Cardiac muscle cell (in vitro differentiated cells and primary cell): ENCODE results near the gene TMEM182. TPM values are rescaled to one million over a fixed set of nuclear protein-coding genes. Genes with fewer than 3 reads are reported as not detected.

Source experiments
- DNase-seq, 2 donors: peaks; one replicate each; pipeline versions ENCODE4 v3.0.0 to v3.0.0-alpha.2; 2010 to 2017; ENCODE audit warnings: low read depth in 1 of 2, low spot score in 1 of 2
- H3K27ac ChIP-seq: fragments of 200-600 bp; sonication (generic); 2 replicates; pipeline ENCODE4 v1.5.1; 2016
- H3K27me3 ChIP-seq: fragments of 200-600 bp; sonication (generic); 2 replicates; pipeline ENCODE4 v1.6.0; 2016; ENCODE audit warnings: control low read depth
- H3K36me3 ChIP-seq: fragments of 200-600 bp; sonication (generic); 2 replicates; pipeline ENCODE4 v1.5.1; 2016; ENCODE audit warnings: control low read depth
- H3K4me1 ChIP-seq: fragments of 200-600 bp; sonication (generic); 2 replicates; pipeline ENCODE4 v1.8.1; 2017; ENCODE audit warnings: low read depth, mild to moderate bottlenecking, mixed run types
- H3K4me3 ChIP-seq: fragments of 200-600 bp; sonication (generic); 2 replicates; pipeline ENCODE4 v1.5.1; 2016; ENCODE audit warnings: mild to moderate bottlenecking
- H3K9me3 ChIP-seq: fragments of 200-600 bp; sonication (generic); 2 replicates; pipeline ENCODE4 v1.5.1; 2017; ENCODE audit warnings: low read depth, mild to moderate bottlenecking, control low read depth
- CTCF ChIP-seq: IDR thresholded peaks from 2 replicates; pipeline ENCODE4 v1.5.1; 2012; ENCODE audit warnings: low read depth, mild to moderate bottlenecking, low read length
- polyA plus RNA-seq: library from polyadenylated mRNA; unstranded; fragments of >200 nt; fragmentation: Nextera tagmentation; extraction: Ambion mirVana; gene quantifications from 2 replicates; pipeline ENCODE4 v1.2.1, GENCODE V29; 2016
- total RNA-seq: library from RNA; depleted of rRNA; stranded (reverse); fragments of >200 nt; gene quantifications from 2 replicates; pipeline ENCODE4 v1.2.3, GENCODE V29; 2016

TMEM182 gene
- total and polyA plus RNA-seq, 2 experiments from 2014 or later: 2.7 to 6.8 TPM

- no peak overlapping the region for H3K27ac ChIP-seq
- no peak for TF ChIP-seq CTCF
- H3K27me3 ChIP-seq: no peaks in the 10 kb centered on the region
- H3K4me3 ChIP-seq: no peak overlapping the region
- H3K9me3 ChIP-seq: no peaks in the 10 kb centered on the region
- no peak for DNase-seq
- H3K36me3 ChIP-seq: no peaks in the 10 kb centered on the region
- peaks cover 3% of the 10 kb centered on the region for H3K4me1 ChIP-seq
Observed at GRCh38 chr2:102801858-102802699, 40.2 kb downstream of the TMEM182 start.

- Histone ChIP-seq H3K4me3 (no peak overlapping the region), H3K27ac (no peak overlapping the region), H3K27me3 (no peaks in the 10 kb centered on the region), H3K4me1 (peaks cover 3% of the 10 kb centered on the region), H3K36me3 (no peaks in the 10 kb centered on the region), H3K9me3 (no peaks in the 10 kb centered on the region)
- no peak for TF ChIP-seq CTCF
- DNase-seq: no peak
Observed at GRCh38 chr2:102803041-102803896, 41.4 kb downstream of the TMEM182 start.

- no peak overlapping the region for H3K27ac ChIP-seq
- no peak for TF ChIP-seq CTCF
- no peaks in the 10 kb centered on the region for H3K27me3 ChIP-seq
- peaks cover 5% of the 10 kb centered on the region for H3K4me1 ChIP-seq
- H3K9me3 ChIP-seq: no peaks in the 10 kb centered on the region
- no peak overlapping the region for H3K4me3 ChIP-seq
- DNase-seq: no peak
- no peaks in the 10 kb centered on the region for H3K36me3 ChIP-seq
Observed at GRCh38 chr2:102803897-102804217, 42.0 kb downstream of the TMEM182 start.

- no peaks in the 10 kb centered on the region for H3K27me3 ChIP-seq
- H3K4me3 ChIP-seq: no peak overlapping the region
- H3K36me3 ChIP-seq: no peaks in the 10 kb centered on the region
- peak; percentile 79 to 82 for DNase-seq
- TF ChIP-seq CTCF: peak; percentile 91
- H3K9me3 ChIP-seq: no peaks in the 10 kb centered on the region
- H3K27ac ChIP-seq: no peak overlapping the region
- peaks cover 18% of the 10 kb centered on the region for H3K4me1 ChIP-seq
Observed at GRCh38 chr2:102806250-102806837, 44.5 kb downstream of the TMEM182 start.

GRCh38 chr2:102809291-102810189, 47.7 kb downstream of the TMEM182 start:
- DNase-seq: peak in 1 of 2 donors; percentile 17
- Histone ChIP-seq H3K4me3 (no peak overlapping the region), H3K4me1 (peaks cover 18% of the 10 kb centered on the region), H3K9me3 (no peaks in the 10 kb centered on the region), H3K27me3 (no peaks in the 10 kb centered on the region), H3K27ac (peak overlapping the region; percentile 76), H3K36me3 (no peaks in the 10 kb centered on the region)
- TF ChIP-seq CTCF: no peak
